Hepatocyte (in vitro differentiated cells): ENCODE results near the gene TBCD. TPM values are rescaled to one million over a fixed set of nuclear protein-coding genes. Genes with fewer than 3 reads are reported as not detected.

Experiments used
- DNase-seq: peaks from one replicate; pipeline ENCODE4 v3.0.0-alpha.2; 2016; ENCODE audit warnings: low spot score
- H2AFZ ChIP-seq: fragments of 200-600 bp; sonication (generic); 2 replicates; pipeline ENCODE4 v1.6.0; 2016; ENCODE audit warnings: antibody characterized with exemption, mild to moderate bottlenecking
- H3K27ac ChIP-seq: fragments of 200-600 bp; sonication (generic); 2 replicates; pipeline ENCODE4 v1.5.1; 2016; ENCODE audit warnings: mild to moderate bottlenecking
- H3K27me3 ChIP-seq: fragments of 200-600 bp; sonication (generic); 2 replicates; pipeline ENCODE4 v1.6.1; 2016
- H3K36me3 ChIP-seq: fragments of 200-600 bp; sonication (generic); replicated peaks from 2 replicates; pipeline ENCODE4 v1.5.1; 2016; ENCODE audit warnings: low read depth; ENCODE audit not compliant: insufficient read depth
- H3K4me1 ChIP-seq: fragments of 200-600 bp; sonication (generic); 2 replicates; pipeline ENCODE4 v1.5.1; 2016; ENCODE audit warnings: mild to moderate bottlenecking, moderate library complexity; ENCODE audit not compliant: insufficient read depth
- H3K4me2 ChIP-seq: fragments of 200-600 bp; sonication (generic); 2 replicates; pipeline ENCODE4 v1.6.0; 2016
- H3K4me3 ChIP-seq: fragments of 200-600 bp; sonication (generic); 2 replicates; pipeline ENCODE4 v1.5.1; 2016; ENCODE audit warnings: mild to moderate bottlenecking
- H3K79me2 ChIP-seq: fragments of 200-600 bp; sonication (generic); 2 replicates; pipeline ENCODE4 v1.6.0; 2017; ENCODE audit warnings: mild to moderate bottlenecking
- H3K9me2 ChIP-seq: fragments of 200-600 bp; sonication (generic); replicated peaks from 2 replicates; pipeline ENCODE4 v1.6.0; 2017; ENCODE audit warnings: mild to moderate bottlenecking; ENCODE audit not compliant: insufficient read depth
- H3K9me3 ChIP-seq: fragments of 200-600 bp; sonication (generic); 2 replicates; pipeline ENCODE4 v1.5.1; 2016; ENCODE audit warnings: low read depth, mild to moderate bottlenecking
- H4K20me1 ChIP-seq: fragments of 200-600 bp; sonication (generic); 2 replicates; pipeline ENCODE4 v1.6.0; 2016; ENCODE audit warnings: mild to moderate bottlenecking; ENCODE audit not compliant: insufficient read depth, poor library complexity, severe bottlenecking
- EZH2 ChIP-seq: fragments of 200-600 bp; sonication (generic); IDR thresholded peaks from 2 replicates; pipeline ENCODE4 v1.6.1; 2016; ENCODE audit warnings: antibody characterized with exemption, mild to moderate bottlenecking, borderline replicate concordance
- EZH2phosphoT487 ChIP-seq: fragments of 200-600 bp; sonication (generic); IDR thresholded peaks from one replicate; pipeline ENCODE4 v1.6.1; 2018; ENCODE audit warnings: antibody characterized with exemption, mild to moderate bottlenecking, low read depth, moderate library complexity; ENCODE audit not compliant: unreplicated experiment, severe bottlenecking
- WGBS: methylation state at CpG from one replicate; pipeline ENCODE4 v1.1.6; 2016; ENCODE audit warnings: low lambda C conversion rate; ENCODE audit errors: missing lambda C conversion rate; 5-methylcytosine and 5-hydroxymethylcytosine counted together
- polyA plus RNA-seq: library from polyadenylated mRNA; unstranded; fragments of >200 nt; fragmentation: Nextera tagmentation; extraction: Ambion mirVana; gene quantifications from 2 replicates; pipeline ENCODE4 v1.2.1, GENCODE V29; 2016
- total RNA-seq: library from RNA; depleted of rRNA; stranded (reverse); fragments of >200 nt; gene quantifications from 2 replicates; pipeline ENCODE4 v1.2.3, GENCODE V29; 2014
- TF ChIP-seq, protein P1 (sequence below): fragments of 200-600 bp; sonication (generic); IDR thresholded peaks from 2 replicates; pipeline ENCODE4 v1.5.1; 2016; ENCODE audit warnings: antibody characterized with exemption, mild to moderate bottlenecking; ENCODE audit not compliant: poor library complexity

Gene TBCD
- total and polyA plus RNA-seq, 2 experiments from 2014 or later, result 24.5 to 41.5 TPM

- no peaks in the 10 kb centered on the region for H3K27me3 ChIP-seq
- H2AFZ ChIP-seq, result no peak overlapping the region
- no peaks in the 10 kb centered on the region for H3K9me3 ChIP-seq
- no peaks in the 10 kb centered on the region for H3K79me2 ChIP-seq
- no peak overlapping the region for H3K27ac ChIP-seq
- no peaks in the 10 kb centered on the region for H3K36me3 ChIP-seq
- H3K9me2 ChIP-seq, result no peaks in the 10 kb centered on the region
- no peaks in the 10 kb centered on the region for H4K20me1 ChIP-seq
- 91% methylated on average over 7 of the region's 25 CpGs for WGBS
- H3K4me3 ChIP-seq, result no peak overlapping the region
- no peak overlapping the region for H3K4me2 ChIP-seq
- peaks cover 5% of the 10 kb centered on the region for H3K4me1 ChIP-seq
- no peak for DNase-seq
- no peak for TF ChIP-seq EZH2
- TF ChIP-seq, protein P1, sequence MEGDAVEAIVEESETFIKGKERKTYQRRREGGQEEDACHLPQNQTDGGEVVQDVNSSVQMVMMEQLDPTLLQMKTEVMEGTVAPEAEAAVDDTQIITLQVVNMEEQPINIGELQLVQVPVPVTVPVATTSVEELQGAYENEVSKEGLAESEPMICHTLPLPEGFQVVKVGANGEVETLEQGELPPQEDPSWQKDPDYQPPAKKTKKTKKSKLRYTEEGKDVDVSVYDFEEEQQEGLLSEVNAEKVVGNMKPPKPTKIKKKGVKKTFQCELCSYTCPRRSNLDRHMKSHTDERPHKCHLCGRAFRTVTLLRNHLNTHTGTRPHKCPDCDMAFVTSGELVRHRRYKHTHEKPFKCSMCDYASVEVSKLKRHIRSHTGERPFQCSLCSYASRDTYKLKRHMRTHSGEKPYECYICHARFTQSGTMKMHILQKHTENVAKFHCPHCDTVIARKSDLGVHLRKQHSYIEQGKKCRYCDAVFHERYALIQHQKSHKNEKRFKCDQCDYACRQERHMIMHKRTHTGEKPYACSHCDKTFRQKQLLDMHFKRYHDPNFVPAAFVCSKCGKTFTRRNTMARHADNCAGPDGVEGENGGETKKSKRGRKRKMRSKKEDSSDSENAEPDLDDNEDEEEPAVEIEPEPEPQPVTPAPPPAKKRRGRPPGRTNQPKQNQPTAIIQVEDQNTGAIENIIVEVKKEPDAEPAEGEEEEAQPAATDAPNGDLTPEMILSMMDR, result no peak
- no peak for TF ChIP-seq EZH2phosphoT487
Observed at GRCh38 chr17:82964851-82965341, 213.0 kb downstream of the TBCD start.

DNA sequence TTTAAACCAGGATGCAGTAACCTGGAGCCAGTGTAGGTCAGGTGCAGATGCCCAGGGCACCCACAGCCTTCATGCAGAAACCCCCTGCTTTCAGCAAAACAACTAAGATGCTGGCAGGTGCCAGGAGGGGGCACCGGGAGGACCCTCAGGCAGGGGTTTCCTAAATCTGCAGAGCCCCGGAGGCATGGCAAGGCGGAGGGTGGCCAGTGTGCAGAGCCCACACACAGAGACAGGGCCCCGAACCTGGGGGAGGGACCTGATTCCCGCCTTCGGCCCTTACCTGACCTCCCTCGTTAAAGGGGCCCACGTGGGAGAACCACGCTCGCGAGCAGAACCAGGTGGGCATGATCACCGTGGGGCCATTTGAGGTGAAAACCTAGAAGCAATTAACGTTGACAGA is 213.5 kb downstream of the TBCD start:
- WGBS, result 91% methylated on average over 12 of the region's 13 CpGs
- no peak for DNase-seq
- Histone ChIP-seq H2AFZ (no peak overlapping the region), H3K36me3 (no peaks in the 10 kb centered on the region), H3K27ac (no peak overlapping the region), H3K4me1 (peaks cover 5% of the 10 kb centered on the region), H4K20me1 (no peaks in the 10 kb centered on the region), H3K4me3 (no peak overlapping the region), H3K9me3 (no peaks in the 10 kb centered on the region), H3K9me2 (no peaks in the 10 kb centered on the region), H3K27me3 (no peaks in the 10 kb centered on the region), H3K4me2 (no peak overlapping the region), H3K79me2 (no peaks in the 10 kb centered on the region)
- TF ChIP-seq EZH2 (no peak), EZH2phosphoT487 (no peak)
- TF ChIP-seq, protein P1, result no peak

DNA sequence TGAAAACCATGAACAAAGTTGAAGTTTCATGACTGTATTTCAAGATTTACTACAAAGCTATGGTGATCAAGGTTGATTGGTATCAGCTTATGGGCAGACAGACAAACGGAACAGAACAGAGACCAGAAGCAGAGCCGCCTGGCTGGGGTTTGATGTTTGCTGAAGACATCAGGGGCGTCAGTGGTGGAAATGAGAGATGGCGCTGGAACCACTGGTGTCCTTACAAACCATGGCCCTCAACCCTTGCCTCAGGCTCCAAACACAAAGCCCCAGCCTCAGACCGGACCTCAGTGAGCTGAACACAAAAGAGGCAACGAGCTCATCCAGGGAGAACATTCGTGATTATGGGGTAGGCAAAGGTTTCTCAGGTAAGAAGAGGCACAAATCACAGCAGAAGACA is 214.6 kb downstream of the TBCD start:
- 95% methylated on average over 7 of the region's 7 CpGs for WGBS
- Histone ChIP-seq H3K4me2 (no peak overlapping the region), H3K79me2 (no peaks in the 10 kb centered on the region), H3K27ac (no peak overlapping the region), H2AFZ (no peak overlapping the region), H3K36me3 (no peaks in the 10 kb centered on the region), H3K4me1 (peaks cover 5% of the 10 kb centered on the region), H3K27me3 (no peaks in the 10 kb centered on the region), H3K4me3 (no peak overlapping the region), H3K9me3 (no peaks in the 10 kb centered on the region), H4K20me1 (no peaks in the 10 kb centered on the region), H3K9me2 (no peaks in the 10 kb centered on the region)
- TF ChIP-seq EZH2 (no peak), EZH2phosphoT487 (no peak)
- TF ChIP-seq, protein P1, result no peak
- DNase-seq, result no peak
